ENCODE data around the gene ZDHHC7.

ZDHHC7 gene

DNA sequence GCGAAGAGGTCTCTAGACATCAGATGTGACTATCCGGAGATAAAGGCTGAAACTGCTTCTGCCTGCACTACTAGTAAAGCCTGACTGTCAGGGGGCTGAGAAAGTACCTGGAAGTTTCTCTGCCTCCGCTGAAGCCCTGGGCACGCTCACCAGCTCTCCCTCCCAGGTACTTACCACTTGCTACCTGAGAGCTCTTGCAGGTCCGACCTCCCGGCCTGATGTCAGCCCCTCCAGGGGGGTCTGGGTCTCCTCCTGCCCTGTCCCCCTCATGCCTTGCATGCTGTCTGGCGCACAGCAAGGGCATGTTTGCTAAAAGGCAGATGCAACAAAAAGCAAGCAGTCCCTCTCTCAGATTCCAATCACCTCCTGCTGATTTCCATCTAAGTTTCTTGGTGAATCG, 17.4 kb downstream of the ZDHHC7 start:
- DNase-seq (ENCODE audit: low read depth), result no peak

DNA sequence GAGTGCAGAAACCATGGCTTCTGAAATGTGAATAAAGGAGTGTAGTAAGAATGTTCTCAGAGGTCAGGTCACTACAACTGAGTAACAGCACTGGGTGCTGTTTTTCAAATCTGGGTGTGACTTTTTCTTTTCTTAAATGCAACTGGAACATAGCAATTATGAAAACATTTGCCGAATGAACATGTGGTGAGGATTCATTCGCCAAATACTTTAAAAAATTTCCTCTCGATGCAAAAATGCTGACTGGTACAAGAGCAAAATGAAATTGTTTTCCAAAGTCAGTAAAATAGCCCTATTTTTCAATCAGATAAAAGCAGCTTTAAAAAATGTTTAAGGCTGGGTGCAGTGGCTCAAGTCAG, 18.6 kb downstream of the ZDHHC7 start:
- no peak for DNase-seq (ENCODE audit: low read depth)

DNA sequence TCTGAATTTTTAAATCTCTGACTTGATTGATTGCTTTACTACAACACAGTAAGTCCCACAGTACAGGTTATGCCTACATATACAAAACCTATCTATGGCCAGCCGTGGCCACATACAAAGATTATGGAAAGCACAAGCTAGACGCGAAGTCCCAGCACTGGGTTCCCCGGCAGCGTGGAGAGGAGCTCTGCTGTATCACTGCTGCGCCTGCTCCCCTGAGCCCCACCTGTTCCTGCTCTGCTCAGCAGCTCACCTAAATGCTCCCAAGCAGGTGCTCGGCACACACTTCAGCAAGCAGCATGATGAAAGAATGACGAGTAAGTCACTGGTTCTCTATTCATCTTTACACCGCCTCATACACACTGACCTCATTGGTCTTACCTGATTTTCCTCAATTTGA, 20.6 kb downstream of the ZDHHC7 start:
- no peak for DNase-seq (ENCODE audit: low read depth)

DNA sequence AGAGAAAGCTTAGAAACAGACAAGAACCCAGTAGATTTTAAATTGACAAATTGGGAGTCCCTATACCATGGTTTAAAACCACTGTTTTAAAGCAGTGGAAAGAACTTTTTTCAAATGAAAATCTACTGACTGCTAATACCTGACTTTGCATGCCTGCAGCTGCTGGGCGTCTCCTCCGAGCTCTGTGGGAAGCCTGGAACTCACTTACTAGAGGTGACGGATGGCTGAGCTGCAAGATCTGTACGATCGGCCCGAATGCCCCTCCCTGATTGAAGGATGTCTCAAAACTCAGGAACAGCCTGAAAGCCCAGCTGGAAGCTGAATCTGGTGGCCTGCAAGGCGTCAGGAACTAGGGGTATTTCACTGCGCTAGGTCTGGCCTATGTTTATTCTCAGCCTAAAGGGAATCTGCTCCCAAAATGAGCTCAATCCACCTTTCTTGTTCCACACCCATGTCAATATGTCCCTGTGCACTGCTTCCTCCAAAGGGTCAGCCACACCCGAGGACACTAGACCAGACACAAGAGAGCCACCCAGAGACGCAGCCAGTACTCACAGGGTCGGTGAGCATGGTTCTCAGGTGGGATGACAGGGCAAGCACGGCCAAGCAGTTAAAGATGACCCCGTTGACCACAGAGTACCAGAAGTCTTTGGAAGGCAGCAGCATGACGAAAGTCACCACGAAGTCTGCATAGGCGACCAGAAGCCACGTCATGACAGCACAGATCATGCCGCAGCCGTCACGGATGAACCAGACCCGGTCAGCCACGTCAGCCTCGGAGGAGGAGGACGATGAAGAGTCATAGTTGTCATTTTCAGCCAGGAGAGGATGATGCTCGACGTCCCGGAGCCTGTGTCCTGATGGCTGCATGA, 21.4 kb downstream of the ZDHHC7 start:
- no peak for DNase-seq (ENCODE audit: low read depth)

DNA sequence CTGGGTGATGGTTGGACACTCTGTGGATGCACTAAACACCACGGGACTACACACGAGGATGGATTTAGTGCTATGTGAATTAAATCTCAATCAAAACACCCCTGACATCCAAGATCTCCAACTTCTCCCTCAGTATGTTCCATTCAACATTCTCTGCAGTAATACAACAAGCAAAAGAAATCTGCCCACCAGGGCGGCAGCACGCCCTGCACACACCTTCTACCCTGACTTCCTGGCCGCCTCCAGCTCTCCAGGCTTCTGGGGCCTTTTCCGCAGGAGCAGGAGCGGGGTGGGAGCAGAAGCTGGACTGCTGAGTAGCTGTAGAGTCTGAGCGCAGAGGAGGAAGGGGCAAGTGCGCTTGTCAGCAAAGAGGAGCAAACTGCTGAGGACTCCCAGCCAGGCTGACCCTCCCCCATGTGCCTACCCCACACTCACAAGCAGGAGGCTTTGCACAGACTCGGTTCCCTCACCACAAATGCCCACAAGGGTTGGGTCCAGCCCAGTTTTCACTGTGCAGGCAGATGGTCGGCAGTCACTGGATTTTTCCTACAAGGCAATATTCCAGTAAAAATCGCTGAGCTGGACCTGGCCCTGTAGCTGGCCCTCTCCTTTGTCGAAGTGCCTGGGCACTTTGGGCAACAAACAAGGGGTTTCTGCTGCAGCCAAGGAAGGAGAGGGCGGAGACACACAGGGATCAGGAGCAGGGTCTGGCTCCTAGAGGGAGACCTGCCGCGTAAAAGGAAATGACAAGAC, 22.8 kb downstream of the ZDHHC7 start:
- DNase-seq (ENCODE audit: low read depth), result no peak

DNA sequence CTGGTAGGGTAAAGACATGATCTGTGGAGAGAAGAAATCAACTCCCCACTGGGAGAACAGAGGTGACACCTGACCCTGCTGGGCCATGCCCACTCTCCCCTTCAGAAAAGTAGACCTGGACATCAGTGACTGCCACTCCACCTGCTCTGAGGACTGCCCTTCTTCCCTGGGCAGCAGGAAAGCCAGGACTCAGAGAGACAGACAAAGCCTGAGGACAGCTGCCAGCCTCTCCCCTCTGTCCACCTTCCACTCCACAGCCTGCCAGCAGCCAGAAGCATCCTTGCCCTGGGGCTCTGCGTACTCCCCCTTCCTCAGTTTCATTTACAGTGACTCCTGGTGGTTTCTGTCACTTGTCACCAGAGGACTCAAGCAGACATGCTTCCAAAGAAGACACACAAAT, 24.5 kb downstream of the ZDHHC7 start:
- no peak for DNase-seq (ENCODE audit: low read depth)

DNA sequence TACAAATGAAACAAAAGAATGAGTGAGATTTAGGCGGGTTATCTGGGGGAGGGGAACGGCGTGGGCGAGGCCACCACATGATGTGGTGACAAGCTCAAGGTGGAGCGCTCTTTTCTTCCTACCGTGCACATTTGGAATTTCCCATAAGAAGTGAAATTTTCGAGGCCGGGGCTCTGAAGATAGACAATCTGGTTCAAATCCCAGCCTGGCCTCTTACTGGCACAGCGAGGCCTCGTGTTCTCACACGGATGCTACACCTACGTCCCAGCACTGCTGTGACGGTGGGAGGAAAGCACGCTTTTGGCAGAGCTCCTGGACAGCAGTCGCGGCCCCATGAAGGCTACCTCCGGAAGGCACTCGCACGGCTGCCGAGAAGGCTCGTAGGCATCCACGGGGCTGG, 25.2 kb downstream of the ZDHHC7 start:
- DNase-seq (ENCODE audit: low read depth), result no peak

DNA sequence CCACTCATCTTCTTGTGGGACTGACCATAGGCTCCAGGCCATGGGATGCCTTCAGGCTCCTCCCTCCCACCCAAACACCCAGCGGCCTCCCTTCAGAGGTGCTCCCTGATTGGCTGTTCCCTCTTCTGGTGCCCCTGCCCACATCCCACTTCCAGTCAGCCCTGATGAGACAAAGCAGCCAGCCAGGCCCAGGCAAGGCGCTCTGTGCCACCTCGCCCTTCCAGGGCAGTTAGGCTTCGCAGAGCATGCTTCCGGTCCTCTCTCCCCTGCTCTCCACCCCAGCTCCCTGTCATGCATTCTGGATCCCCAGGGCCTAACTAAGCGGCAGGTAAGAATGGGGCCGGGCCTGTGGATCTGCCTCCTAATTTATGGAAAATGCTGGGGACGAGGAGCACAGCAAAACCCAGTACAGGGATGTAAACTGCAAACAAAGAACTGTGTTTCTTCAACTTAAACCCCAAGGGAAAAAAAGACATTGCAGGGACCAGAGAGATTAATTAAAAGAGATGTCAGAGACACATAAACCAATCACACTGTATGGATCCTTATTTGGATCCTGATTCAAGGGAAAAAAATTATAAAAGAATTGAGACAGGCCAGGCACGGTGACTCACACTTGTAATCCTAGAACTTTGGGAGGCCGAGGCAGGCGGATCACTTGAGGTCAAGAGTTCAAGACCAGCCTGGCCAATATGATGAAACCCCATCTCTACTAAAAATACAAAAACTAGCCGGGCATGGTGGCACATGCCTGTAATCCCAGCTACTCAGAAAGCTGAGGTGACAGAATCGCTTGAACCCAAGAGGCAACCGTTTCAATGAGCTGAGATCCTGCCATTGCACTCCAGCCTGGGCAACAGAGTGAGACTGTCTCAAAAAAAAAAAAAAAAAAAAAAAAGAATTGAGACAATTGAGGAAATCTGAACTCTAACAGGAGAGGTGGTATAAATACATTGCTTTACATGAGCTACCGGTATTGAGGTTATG, 26.0 kb downstream of the ZDHHC7 start:
- DNase-seq (ENCODE audit: low read depth), result no peak

DNA sequence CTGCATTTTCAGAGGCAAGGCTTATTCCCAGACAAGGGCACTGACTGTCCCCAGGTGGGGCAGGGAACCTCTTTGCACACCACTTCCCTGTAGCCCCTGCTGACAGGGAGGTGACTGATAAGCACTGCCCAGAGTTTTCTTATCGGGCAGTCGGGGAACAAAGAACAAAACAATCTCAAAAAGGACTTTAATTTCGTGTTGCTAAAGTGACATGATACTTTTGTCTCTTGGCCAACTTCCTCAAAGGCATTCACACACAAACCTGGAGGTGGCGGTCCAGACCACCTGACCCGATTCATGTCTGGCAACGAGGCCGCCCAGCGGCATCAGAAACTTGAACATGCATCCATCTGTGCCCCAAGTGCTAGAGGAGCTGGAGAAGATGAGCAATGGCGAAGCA, 28.9 kb downstream of the ZDHHC7 start:
- no peak for DNase-seq (ENCODE audit: low read depth)

DNA sequence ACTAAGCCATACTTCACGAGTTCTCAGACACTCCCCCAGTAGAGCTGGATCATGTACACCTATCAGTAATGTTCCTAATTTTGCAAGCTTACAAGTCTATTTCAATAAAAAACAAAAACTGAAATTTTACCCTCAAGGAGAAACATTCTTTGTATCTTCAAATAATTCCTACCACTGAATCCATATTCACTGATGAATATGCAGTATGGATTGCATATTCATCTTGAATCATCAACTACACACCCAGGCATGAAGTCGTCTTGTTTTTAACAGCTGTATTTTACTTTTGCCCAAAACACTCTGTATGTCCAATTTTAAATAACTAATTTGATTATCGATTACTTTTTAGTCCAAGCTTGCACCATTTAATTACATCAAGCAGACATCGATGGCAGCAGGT, 31.8 kb downstream of the ZDHHC7 start:
- no peak for DNase-seq (ENCODE audit: low read depth)

DNA sequence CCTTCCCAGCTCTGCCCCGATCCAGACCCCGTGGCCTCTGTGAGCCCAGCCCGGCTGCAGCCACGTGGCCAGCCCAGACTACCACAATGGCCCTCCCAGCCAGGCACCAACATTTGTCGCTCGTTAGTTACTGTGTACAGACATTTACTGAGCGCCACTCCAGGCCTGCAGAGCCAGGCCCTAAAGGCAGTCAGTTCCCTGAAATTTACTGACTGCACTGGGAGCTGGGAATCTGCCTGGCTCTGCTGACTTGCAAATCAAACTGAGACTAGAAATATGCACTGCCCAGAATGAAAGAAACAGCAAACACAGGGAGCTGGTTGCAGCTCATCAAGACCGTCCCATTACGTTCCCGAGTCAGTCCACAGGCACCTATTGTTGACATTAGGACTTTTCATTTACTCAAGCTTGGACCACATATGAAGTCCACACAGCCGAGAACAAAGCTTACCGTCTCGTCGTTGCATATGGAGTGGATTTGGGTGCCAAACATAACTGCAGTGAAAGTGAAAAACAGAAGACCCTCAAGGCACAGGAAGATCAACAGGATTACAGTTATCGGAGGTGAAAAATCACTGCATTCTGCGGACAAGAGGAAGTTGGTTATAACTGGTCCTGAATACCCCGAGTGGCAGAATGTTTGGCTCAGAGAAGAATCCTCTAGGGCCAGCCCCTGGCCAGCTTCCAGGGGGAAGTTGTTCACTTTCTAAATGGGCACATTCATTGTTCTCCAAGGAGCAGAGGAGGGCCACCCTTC, 34.5 kb downstream of the ZDHHC7 start:
- DNase-seq (ENCODE audit: low read depth), result no peak

DNA sequence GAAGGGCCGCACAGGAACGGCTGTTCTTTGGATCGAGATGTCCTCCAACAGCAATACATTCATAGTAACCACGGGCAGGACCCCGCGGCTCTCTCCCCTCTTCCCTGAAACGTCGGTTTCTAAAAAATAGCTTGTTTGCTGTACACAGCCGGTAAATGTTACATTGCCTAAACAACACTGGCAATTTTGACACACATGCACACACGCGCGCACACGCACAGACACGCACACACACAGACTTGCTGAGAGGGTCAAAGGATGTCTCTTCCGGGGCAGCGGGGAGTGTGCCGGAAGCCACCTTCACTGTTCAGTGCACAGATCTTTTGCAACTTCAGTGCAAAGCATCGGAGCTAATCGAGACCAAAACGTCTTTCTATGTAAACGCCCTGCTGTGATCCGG, 35.8 kb downstream of the ZDHHC7 start:
- DNase-seq (ENCODE audit: low read depth), result no peak

DNA sequence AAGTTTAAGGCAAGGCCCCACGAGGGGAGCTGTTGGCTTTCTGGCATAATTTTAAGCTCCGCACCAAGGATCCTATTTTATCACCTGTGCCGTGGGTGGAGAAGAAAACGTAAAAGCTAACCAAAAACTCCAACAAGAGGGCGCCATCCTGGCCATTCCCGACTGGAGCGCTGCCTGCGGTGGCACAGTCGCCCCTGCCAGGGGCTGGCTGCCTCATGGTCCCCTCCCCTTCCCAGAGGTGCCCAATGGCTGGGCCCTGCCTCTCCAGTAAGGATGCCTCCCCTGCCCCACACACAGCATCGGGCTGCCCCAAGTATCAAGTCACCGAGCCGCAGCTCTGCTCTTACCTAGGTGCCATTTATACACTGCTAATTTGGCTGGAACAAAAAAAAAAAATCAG, 36.3 kb downstream of the ZDHHC7 start:
- no peak for DNase-seq (ENCODE audit: low read depth)

DNA sequence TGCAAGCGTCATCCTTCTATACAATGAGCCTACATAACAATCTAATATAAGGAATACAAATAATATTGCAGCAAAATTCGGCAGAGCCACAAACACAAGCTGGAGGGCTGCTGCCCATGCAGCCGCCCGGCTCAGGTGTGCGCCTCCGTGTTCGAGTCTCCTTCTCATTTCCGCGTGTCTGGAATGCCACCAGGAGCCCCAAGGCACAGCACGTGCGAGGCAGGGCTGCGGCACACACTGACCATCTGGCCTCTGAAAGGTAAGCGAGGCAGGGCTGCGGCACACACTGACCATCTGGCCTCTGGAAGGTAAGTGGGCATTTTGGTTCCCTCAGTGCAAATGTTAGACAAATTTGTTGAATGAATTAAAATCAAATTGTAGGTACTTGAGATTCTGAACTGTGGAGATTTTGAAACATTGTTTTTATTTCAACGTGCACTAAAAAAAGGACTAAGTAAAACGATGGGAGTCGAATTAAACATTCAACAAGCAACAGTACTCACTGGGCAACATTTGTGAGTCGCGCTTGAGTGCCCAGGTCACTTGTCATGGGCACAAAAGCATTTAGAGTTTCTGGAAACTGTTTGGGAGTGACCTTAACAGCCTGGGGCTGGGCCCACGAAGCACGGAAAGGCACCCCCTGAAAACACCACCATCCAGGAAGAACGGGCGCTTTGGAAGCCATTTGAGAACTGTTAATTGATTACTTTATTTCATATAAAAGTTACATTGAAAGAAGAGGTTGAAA, 37.4 kb downstream of the ZDHHC7 start:
- DNase-seq (ENCODE audit: low read depth), result no peak

DNA sequence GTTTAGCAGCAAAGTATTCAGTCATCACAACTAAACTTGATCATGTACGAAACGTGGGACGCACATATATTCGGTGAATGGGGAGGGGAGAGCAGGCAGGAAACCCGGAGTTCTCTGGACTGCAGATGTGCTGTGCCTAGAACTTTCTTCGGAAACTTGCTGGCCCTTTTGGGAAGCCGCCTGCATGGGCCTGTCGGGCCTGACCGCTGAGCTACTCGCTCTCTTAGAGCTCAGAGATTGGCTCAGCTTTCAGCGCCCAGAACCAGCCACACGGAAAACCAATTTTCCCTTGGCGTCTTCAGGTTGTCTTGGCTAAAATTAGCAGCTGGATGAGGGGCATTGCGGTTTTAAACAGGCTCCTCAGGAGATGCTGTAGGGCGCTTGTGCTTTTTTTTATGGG, 38.1 kb downstream of the ZDHHC7 start:
- DNase-seq (ENCODE audit: low read depth), result no peak

DNA sequence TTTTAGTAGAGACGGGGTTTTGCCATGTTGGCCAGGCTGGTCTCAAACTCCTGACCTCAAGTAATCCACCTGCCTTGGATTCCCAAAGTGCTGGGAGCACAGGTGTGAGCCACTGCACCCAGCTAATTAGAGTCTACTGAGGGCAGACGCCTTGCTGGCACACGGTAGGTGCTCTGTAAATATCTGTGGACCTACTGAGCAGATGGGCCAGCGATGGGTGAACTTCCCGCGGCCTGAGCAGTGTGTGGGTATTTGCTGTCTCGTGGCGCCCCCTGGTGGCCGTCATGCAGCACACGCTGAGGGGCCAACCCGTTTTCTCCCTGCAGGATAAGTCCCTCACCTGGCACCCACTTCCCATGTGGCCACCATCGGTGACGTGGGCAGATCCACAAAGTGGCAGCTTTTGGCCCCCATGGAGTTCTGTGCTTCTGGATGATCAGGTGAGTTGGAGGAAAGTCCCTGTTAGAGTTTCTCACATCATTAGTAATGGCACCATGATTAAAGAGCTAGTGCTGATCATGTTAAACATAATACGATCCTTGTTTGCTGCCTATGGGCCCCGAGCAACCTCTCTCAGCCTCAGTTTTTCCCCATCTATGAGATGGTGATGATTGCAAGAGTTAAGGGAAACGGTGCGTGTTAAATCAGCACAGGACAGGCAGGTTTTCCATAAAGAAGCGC, 40.7 kb downstream of the ZDHHC7 start:
- DNase-seq (ENCODE audit: low read depth), result peak; percentile 66

DNA sequence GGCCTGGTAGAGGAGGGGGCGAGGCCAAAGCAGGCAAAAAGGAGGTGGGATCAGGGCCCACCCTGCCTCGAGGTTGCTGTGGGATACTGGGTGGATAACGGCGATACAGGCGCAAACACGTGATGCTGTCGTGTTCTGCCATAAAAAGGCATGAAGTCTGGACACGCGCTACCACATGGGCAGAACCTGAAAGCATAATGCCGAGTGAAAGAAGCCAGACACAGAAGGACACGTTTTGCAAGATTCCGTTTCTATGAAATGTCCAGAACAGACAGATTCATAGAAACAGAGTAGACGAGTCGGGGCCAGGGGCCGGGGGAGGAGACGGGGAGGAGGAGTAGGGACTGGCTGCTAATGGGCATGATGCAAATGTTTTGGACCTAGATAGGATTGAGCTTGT, 43.5 kb downstream of the ZDHHC7 start:
- no peak for DNase-seq (ENCODE audit: low read depth)

DNA sequence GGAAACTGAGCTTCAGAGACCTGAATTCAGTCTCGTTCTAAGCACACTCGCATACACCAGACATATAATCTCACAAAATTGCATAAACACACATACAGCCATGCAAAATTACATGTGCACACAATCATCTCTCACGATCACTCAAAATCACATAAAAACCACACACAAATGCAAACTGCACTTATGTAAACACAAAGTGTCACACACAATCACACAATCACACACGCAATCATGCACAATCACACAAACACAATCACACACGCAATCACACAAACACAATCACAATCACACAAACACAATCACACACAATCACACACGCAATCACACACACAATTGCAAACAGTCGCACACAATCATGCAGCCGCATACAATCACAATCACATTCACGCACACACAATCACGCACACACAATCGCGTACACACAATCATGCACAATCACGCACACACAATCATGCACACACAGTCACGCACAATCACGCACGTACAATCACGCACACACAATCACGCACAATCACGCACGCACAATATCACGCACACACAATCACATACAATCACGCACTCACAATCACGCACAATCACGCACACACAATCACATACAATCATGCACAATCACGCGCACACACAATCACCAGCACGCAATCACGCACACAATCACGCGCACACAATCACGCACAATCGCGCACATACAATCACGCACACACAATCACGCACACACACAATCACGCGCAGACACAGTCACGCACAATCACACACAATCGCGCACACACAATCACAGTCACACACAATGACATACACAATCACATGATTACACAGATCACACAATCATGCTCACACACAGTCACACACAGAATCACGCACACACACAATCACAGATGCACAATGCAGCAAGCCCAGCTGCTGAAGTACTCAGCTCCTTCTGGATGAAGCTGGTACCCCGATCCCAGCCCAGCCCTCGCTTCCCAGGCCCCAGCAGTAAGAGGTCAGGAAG, 45.6 kb downstream of the ZDHHC7 start:
- no peak for DNase-seq (ENCODE audit: low read depth)
